Measurements from ENCODE around the gene HOXA3. TPM values are rescaled to one million over a fixed set of nuclear protein-coding genes. Genes with fewer than 3 reads are reported as not detected.

HOXA3 gene
- polyA plus RNA-seq, 2 of the 4 experiments (the other 2 are of a cell fraction): 3.3 to 8.7 TPM

- Histone ChIP-seq H3K4me2 (no peak within 1 kb of the TSS), H3K27ac (no peak within 1 kb of the TSS), H3K4me1 (peaks cover 6% of the 10 kb centered on the region; the same call in 1 of the 3 replicates), H3K9me3 (no peaks in the 10 kb centered on the region), H3K4me3 (no peak within 1 kb of the TSS)
- ATAC-seq (no peak), DNase-seq (ENCODE audit: low read depth in 1 of 2, low spot score in 1 of 2) (no peak), FAIRE-seq (no peak)
- TF ChIP-seq HMGXB4 (CRISPR knock-in tag; IDR thresholded peaks at IDR 0.05; ENCODE audit: borderline replicate concordance) (no peak), EP300 (IDR thresholded peaks at IDR 0.05) (no peak), RNF2 (IDR thresholded peaks at IDR 0.05; ENCODE audit: borderline replicate concordance, low read depth) (no peak), HOXB5 (CRISPR knock-in tag; IDR thresholded peaks at IDR 0.05) (no peak), FOSB (CRISPR knock-in tag; IDR thresholded peaks at IDR 0.05) (no peak), KDM1A (IDR thresholded peaks at IDR 0.05; ENCODE audit: low read depth) (no peak), GATA3 (IDR thresholded peaks at IDR 0.05; ENCODE audit: borderline replicate concordance) (no peak), SREBF2 (IDR thresholded peaks at IDR 0.05) (no peak)
- ChIA-PET POLR2A (no interaction called here), CTCF (interaction anchor here (0.7 to 7.0 kb wide), 5 partner anchors 9 to 1273 kb away, joined by 3 to 160 read pairs (median 3); partner anchors contain the start of genes HOXA5, HOXA6 and HOXA7)
- WGBS (ENCODE audit: missing lambda C conversion rate): 95% methylated on average over 65 of the region's 82 CpGs
Measured at GRCh38 chr7:27165089-27165995, 13.0 kb upstream of the HOXA3 start, which contains the start of gene HOXA9. Gene HOXA9, minus strand, starts transcription at chr7:27165537. Its CDS starts 80 bp downstream, at chr7:27165457.

GRCh38 chr7:27164367-27165088 is 12.1 kb upstream of the HOXA3 start:
- TF ChIP-seq RFX5 (IDR thresholded peaks at IDR 0.05) (no peak), ATOH8 (CRISPR knock-in tag; IDR thresholded peaks at IDR 0.05; ENCODE audit: low read depth) (no peak), CHD2 (IDR thresholded peaks at IDR 0.05; ENCODE audit: low read length, partially characterized antibody) (no peak), RAD21 (conservative IDR thresholded peaks at IDR 0.05 in 1 of 2, IDR thresholded peaks at IDR 0.05 in 1 of 2) (no peak), TP53 (CRISPR knock-in tag; IDR thresholded peaks at IDR 0.05) (no peak), CBX2 (IDR thresholded peaks at IDR 0.05; ENCODE audit: borderline replicate concordance, low read depth) (no peak), HMGXB4 (CRISPR knock-in tag; IDR thresholded peaks at IDR 0.05; ENCODE audit: borderline replicate concordance) (no peak), CEBPB (IDR thresholded peaks at IDR 0.05) (no peak), EHF (CRISPR knock-in tag; IDR thresholded peaks at IDR 0.05) (no peak), BCL3 (IDR thresholded peaks at IDR 0.05) (no peak), JUNB (IDR thresholded peaks at IDR 0.05) (no peak), USF2 (IDR thresholded peaks at IDR 0.05) (no peak), ZFP36 (IDR thresholded peaks at IDR 0.05; ENCODE audit: borderline replicate concordance, partially characterized antibody) (no peak), CBX8 (IDR thresholded peaks at IDR 0.05) (no peak)
- ChIA-PET CTCF (interaction anchor here (1.4 to 7.0 kb wide), 4 partner anchors 18 to 792 kb away, joined by 3 to 160 read pairs (median 42); partner anchors contain the start of genes HOXA5 and HOXA6), POLR2A (no interaction called here)
- Histone ChIP-seq H3K4me2 (no peak overlapping the region), H3K27ac (no peak overlapping the region), H3K4me1 (0 out of 3 replicates have a peak, but pooled peaks cover 3% of the 10 kb centered on the region), H3K4me3 (no peak overlapping the region), H3K9me3 (no peaks in the 10 kb centered on the region)
- ATAC-seq (no peak), DNase-seq (ENCODE audit: low read depth in 1 of 2, low spot score in 1 of 2) (no peak), FAIRE-seq (no peak)
- WGBS (ENCODE audit: missing lambda C conversion rate): 93% methylated on average over 47 of the region's 47 CpGs
